ENCODE results near the gene BBOX1.

Gene BBOX1

GRCh38 chr11:27060816-27061460, 20.3 kb downstream of the BBOX1 start:
- DNase-seq (ENCODE audit: insufficient read length) = no peak
- TF ChIP-seq TAF1 (IDR thresholded peaks at IDR 0.05; ENCODE audit: borderline replicate concordance, low read depth, low read length) (no peak), POLR2A (IDR thresholded peaks at IDR 0.05; ENCODE audit: low read depth, low read length) (no peak), POLR2AphosphoS5 (IDR thresholded peaks at IDR 0.05; ENCODE audit: low read depth, low read length) (no peak)
- no peak for FAIRE-seq

GRCh38 chr11:27061461-27061821, 20.8 kb downstream of the BBOX1 start:
- no peak for TF ChIP-seq POLR2AphosphoS5 (IDR thresholded peaks at IDR 0.05; ENCODE audit: low read depth, low read length)
- TF ChIP-seq POLR2A (IDR thresholded peaks at IDR 0.05; ENCODE audit: low read depth, low read length) = no peak
- no peak for TF ChIP-seq TAF1 (IDR thresholded peaks at IDR 0.05; ENCODE audit: borderline replicate concordance, low read depth, low read length)
- FAIRE-seq = no peak
- no peak for DNase-seq (ENCODE audit: insufficient read length)

- TF ChIP-seq POLR2AphosphoS5 (IDR thresholded peaks at IDR 0.05; ENCODE audit: low read depth, low read length) (no peak), POLR2A (IDR thresholded peaks at IDR 0.05; ENCODE audit: low read depth, low read length) (no peak), TAF1 (IDR thresholded peaks at IDR 0.05; ENCODE audit: borderline replicate concordance, low read depth, low read length) (no peak)
- FAIRE-seq = no peak
- no peak for DNase-seq (ENCODE audit: insufficient read length)
These were observed 23.5 kb downstream of the BBOX1 start for GRCh38 chr11:27064086-27064485.

GRCh38 chr11:27075192-27075591, 34.6 kb downstream of the BBOX1 start:
- FAIRE-seq (no peak), DNase-seq (ENCODE audit: insufficient read length) (no peak)
- TF ChIP-seq POLR2A (IDR thresholded peaks at IDR 0.05; ENCODE audit: low read depth, low read length) (no peak), TAF1 (IDR thresholded peaks at IDR 0.05; ENCODE audit: borderline replicate concordance, low read depth, low read length) (no peak), POLR2AphosphoS5 (IDR thresholded peaks at IDR 0.05; ENCODE audit: low read depth, low read length) (no peak)

- DNase-seq (ENCODE audit: insufficient read length) (no peak), FAIRE-seq (no peak)
- TF ChIP-seq POLR2AphosphoS5 (IDR thresholded peaks at IDR 0.05; ENCODE audit: low read depth, low read length) = no peak
- no peak for TF ChIP-seq TAF1 (IDR thresholded peaks at IDR 0.05; ENCODE audit: borderline replicate concordance, low read depth, low read length)
These were observed 35.0 kb downstream of the BBOX1 start for GRCh38 chr11:27075655-27076054.

GRCh38 chr11:27076121-27076589, 35.5 kb downstream of the BBOX1 start:
- no peak for DNase-seq (ENCODE audit: insufficient read length)

GRCh38 chr11:27081056-27081455, 40.4 kb downstream of the BBOX1 start:
- DNase-seq (ENCODE audit: insufficient read length) = no peak
- TF ChIP-seq POLR2AphosphoS5 (IDR thresholded peaks at IDR 0.05; ENCODE audit: low read depth, low read length) = no peak
- no peak for TF ChIP-seq POLR2A (IDR thresholded peaks at IDR 0.05; ENCODE audit: low read depth, low read length)
- TF ChIP-seq TAF1 (IDR thresholded peaks at IDR 0.05; ENCODE audit: borderline replicate concordance, low read depth, low read length) = no peak
- FAIRE-seq = no peak

More at GRCh38 chr11:27076121-27076589, 35.5 kb downstream of the BBOX1 start:
- no peak for FAIRE-seq
- TF ChIP-seq POLR2A (IDR thresholded peaks at IDR 0.05; ENCODE audit: low read depth, low read length) (no peak), TAF1 (IDR thresholded peaks at IDR 0.05; ENCODE audit: borderline replicate concordance, low read depth, low read length) (no peak), POLR2AphosphoS5 (IDR thresholded peaks at IDR 0.05; ENCODE audit: low read depth, low read length) (no peak)

- FAIRE-seq (no peak), DNase-seq (ENCODE audit: insufficient read length) (no peak)
- no peak for TF ChIP-seq TAF1 (IDR thresholded peaks at IDR 0.05; ENCODE audit: borderline replicate concordance, low read depth, low read length)
- no peak for TF ChIP-seq POLR2A (IDR thresholded peaks at IDR 0.05; ENCODE audit: low read depth, low read length)
These were observed 42.6 kb downstream of the BBOX1 start for GRCh38 chr11:27083241-27083640.

- DNase-seq (ENCODE audit: insufficient read length) = no peak
- FAIRE-seq = no peak
- TF ChIP-seq POLR2A (IDR thresholded peaks at IDR 0.05; ENCODE audit: low read depth, low read length) (no peak), POLR2AphosphoS5 (IDR thresholded peaks at IDR 0.05; ENCODE audit: low read depth, low read length) (no peak), TAF1 (IDR thresholded peaks at IDR 0.05; ENCODE audit: borderline replicate concordance, low read depth, low read length) (no peak)
These were observed 43.2 kb downstream of the BBOX1 start for GRCh38 chr11:27083782-27084181.

- DNase-seq (ENCODE audit: insufficient read length) (no peak), FAIRE-seq (no peak)
- TF ChIP-seq POLR2AphosphoS5 (IDR thresholded peaks at IDR 0.05; ENCODE audit: low read depth, low read length) = no peak
- no peak for TF ChIP-seq POLR2A (IDR thresholded peaks at IDR 0.05; ENCODE audit: low read depth, low read length)
- no peak for TF ChIP-seq TAF1 (IDR thresholded peaks at IDR 0.05; ENCODE audit: borderline replicate concordance, low read depth, low read length)
These were observed 43.9 kb downstream of the BBOX1 start for GRCh38 chr11:27084518-27084917.

GRCh38 chr11:27085111-27085510, 44.5 kb downstream of the BBOX1 start:
- FAIRE-seq (no peak), DNase-seq (ENCODE audit: insufficient read length) (no peak)
- TF ChIP-seq TAF1 (IDR thresholded peaks at IDR 0.05; ENCODE audit: borderline replicate concordance, low read depth, low read length) (no peak), POLR2A (IDR thresholded peaks at IDR 0.05; ENCODE audit: low read depth, low read length) (no peak), POLR2AphosphoS5 (IDR thresholded peaks at IDR 0.05; ENCODE audit: low read depth, low read length) (no peak)

GRCh38 chr11:27085605-27086004, 45.0 kb downstream of the BBOX1 start:
- FAIRE-seq (no peak), DNase-seq (ENCODE audit: insufficient read length) (no peak)
- TF ChIP-seq POLR2A (IDR thresholded peaks at IDR 0.05; ENCODE audit: low read depth, low read length) (no peak), POLR2AphosphoS5 (IDR thresholded peaks at IDR 0.05; ENCODE audit: low read depth, low read length) (no peak), TAF1 (IDR thresholded peaks at IDR 0.05; ENCODE audit: borderline replicate concordance, low read depth, low read length) (no peak)

All from GM12892 (cell line).